Stimulated activated effector memory CD8-positive, alpha-beta T cell treated with anti-CD3 and anti-CD28 coated beads, Interleukin-12 subunit alpha, Interleukin-12 subunit beta, amount 100 ng/mL, for 72 hours (primary cell): ENCODE results near the gene GSE1.

Experiments used
- ATAC-seq: fragments of 150-1000 bp; cut with Tn5 transposase; 2 replicates; pipeline ENCODE4 v1.10.0; 2021
- DNase-seq, 2 donors: peaks; one replicate each; pipeline ENCODE4 v3.0.0; 2021 to 2022; ENCODE audit warnings: low spot score in 2 of 2
- H3K27ac Mint-ChIP-seq: one replicate; pipeline ENCODE4 v1.8.0; 2022; ENCODE audit warnings: mild to moderate bottlenecking, mixed read lengths
- H3K36me3 Mint-ChIP-seq: one replicate; pipeline ENCODE4 v1.8.0; 2022; ENCODE audit warnings: mild to moderate bottlenecking, mixed read lengths
- H3K4me1 Mint-ChIP-seq: one replicate; pipeline ENCODE4 v1.8.0; 2022; ENCODE audit warnings: mixed read lengths
- H3K4me3 Mint-ChIP-seq: one replicate; pipeline ENCODE4 v1.8.0; 2022; ENCODE audit warnings: mild to moderate bottlenecking, mixed read lengths
- H3K9me3 Mint-ChIP-seq: one replicate; pipeline ENCODE4 v1.8.0; 2022; ENCODE audit warnings: mixed read lengths

Gene GSE1

GRCh38 chr16:85644093-85644712 is 31.1 kb downstream of the GSE1 start:
- Mint-ChIP-seq H3K36me3 (peaks cover 36% of the 10 kb centered on the region), H3K9me3 (no peaks in the 10 kb centered on the region), H3K27ac (peak overlapping the region; percentile 65), H3K4me1 (peaks cover 11% of the 10 kb centered on the region), H3K4me3 (no peak overlapping the region)
- ATAC-seq = no peak
- DNase-seq = no peak

GRCh38 chr16:85645021-85645589 is 32.0 kb downstream of the GSE1 start:
- H3K27ac Mint-ChIP-seq = peak overlapping the region; percentile 20
- no peak for ATAC-seq
- no peak for DNase-seq
- H3K4me1 Mint-ChIP-seq = peaks cover 8% of the 10 kb centered on the region
- peaks cover 32% of the 10 kb centered on the region for H3K36me3 Mint-ChIP-seq
- no peak overlapping the region for H3K4me3 Mint-ChIP-seq
- no peaks in the 10 kb centered on the region for H3K9me3 Mint-ChIP-seq

GRCh38 chr16:85646358-85646907 is 33.3 kb downstream of the GSE1 start:
- Mint-ChIP-seq H3K36me3 (peaks cover 22% of the 10 kb centered on the region), H3K9me3 (no peaks in the 10 kb centered on the region), H3K27ac (no peak overlapping the region), H3K4me3 (no peak overlapping the region), H3K4me1 (peaks cover 8% of the 10 kb centered on the region)
- no peak for ATAC-seq
- DNase-seq = no peak

- peaks cover 22% of the 10 kb centered on the region for H3K36me3 Mint-ChIP-seq
- no peak overlapping the region for H3K4me3 Mint-ChIP-seq
- H3K9me3 Mint-ChIP-seq = no peaks in the 10 kb centered on the region
- H3K4me1 Mint-ChIP-seq = peaks cover 10% of the 10 kb centered on the region
- DNase-seq = no peak
- no peak for ATAC-seq
- H3K27ac Mint-ChIP-seq = no peak overlapping the region
Observed at GRCh38 chr16:85646976-85647375, 33.9 kb downstream of the GSE1 start.

DNA sequence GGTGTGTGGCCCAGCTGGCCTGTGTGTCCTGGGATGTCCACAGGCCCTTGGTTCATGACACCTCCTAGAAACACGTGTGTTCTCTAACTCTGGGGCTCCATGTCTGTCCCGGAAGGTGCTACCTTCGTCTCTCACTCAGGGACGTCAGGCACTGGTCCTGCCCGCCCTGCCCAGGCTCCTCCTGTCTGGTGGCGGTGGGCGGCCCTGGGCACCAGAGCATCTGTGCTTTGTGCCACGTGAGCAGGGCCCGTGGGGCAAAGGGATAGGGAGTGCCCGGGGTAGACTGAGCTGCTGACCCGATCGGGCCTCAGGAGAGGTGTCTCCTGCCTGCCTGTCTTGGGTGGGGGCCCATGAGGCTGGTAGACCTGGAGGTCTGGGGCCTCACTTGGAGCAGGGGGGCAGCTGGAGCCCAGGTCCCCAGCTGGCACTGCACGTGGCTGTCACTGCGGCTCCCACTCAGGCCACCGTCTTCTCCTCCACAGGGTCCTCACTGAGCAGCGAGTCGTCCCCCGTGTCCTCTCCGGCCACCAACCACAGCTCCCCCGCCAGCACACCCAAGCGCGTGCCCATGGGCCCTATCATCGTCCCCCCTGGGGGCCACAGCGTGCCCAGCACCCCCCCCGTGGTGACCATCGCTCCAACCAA is 35.1 kb downstream of the GSE1 start:
- no peak overlapping the region for H3K27ac Mint-ChIP-seq
- ATAC-seq (no peak), DNase-seq (no peak)
- H3K36me3 Mint-ChIP-seq = peaks cover 22% of the 10 kb centered on the region
- no peaks in the 10 kb centered on the region for H3K9me3 Mint-ChIP-seq
- H3K4me1 Mint-ChIP-seq = peaks cover 18% of the 10 kb centered on the region
- H3K4me3 Mint-ChIP-seq = no peak overlapping the region

DNA sequence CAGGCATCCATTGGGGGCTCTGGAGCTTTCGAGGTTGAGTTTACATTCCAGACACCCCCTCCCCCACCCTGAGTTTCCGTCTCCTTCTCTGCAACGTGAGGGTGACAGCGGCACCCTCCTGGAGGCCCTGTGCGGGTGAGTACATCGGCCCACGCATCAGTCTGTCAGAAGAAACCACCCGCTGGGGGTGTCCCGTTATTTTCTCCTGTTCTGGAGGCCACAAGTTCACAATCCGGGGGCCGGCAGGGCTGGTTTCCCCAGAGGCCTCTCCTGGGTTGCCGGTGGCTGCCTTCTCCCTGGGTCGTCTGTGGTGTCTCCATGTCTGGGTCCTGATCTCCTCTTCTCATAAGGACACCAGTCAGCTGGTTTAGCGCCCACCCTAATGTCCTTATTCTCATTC is 35.7 kb downstream of the GSE1 start:
- H3K36me3 Mint-ChIP-seq = peaks cover 22% of the 10 kb centered on the region
- peak overlapping the region; percentile 83 for H3K27ac Mint-ChIP-seq
- peaks cover 18% of the 10 kb centered on the region for H3K4me1 Mint-ChIP-seq
- DNase-seq = no peak
- no peak for ATAC-seq
- H3K4me3 Mint-ChIP-seq = no peak overlapping the region
- H3K9me3 Mint-ChIP-seq = no peaks in the 10 kb centered on the region

DNA sequence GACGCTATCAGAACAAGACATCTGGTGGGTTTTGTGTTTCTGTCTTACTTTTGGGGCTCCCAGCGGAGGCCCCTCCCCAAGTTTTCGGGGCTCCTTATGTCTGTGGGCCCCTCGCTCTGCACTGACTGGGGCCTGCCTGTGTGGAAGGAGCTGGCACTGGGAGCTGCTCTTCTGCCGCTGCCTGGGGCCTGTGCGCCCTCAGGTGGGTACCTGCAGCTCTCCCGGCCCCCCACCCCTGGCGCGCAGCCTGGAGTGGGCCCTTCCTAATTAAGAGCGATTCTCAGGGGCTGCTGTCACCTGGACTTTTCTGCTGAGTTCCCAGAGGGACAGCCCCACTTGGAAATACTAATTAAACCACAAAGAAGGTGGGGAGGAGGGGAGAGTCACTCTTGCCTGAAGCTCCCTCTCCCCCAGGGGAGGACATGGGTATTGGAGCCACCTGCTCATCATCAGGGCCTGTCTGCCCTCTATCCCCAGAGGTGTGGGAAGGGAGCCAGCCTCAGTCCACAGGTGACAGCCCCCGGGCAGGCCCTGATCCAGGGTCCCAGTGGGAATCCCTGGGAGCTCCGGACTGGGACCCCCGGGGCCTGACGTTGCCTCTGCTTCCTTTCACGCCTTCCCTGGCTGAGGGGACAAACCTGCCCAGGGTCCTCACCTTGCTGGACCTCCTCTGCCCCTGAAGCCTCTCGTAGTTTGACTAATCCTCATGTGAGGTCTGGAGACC is 36.5 kb downstream of the GSE1 start:
- peaks cover 12% of the 10 kb centered on the region for H3K4me1 Mint-ChIP-seq
- no peak for DNase-seq
- no peak overlapping the region for H3K4me3 Mint-ChIP-seq
- ATAC-seq = no peak
- peak overlapping the region; percentile 83 for H3K27ac Mint-ChIP-seq
- H3K9me3 Mint-ChIP-seq = no peaks in the 10 kb centered on the region
- peaks cover 17% of the 10 kb centered on the region for H3K36me3 Mint-ChIP-seq

DNA sequence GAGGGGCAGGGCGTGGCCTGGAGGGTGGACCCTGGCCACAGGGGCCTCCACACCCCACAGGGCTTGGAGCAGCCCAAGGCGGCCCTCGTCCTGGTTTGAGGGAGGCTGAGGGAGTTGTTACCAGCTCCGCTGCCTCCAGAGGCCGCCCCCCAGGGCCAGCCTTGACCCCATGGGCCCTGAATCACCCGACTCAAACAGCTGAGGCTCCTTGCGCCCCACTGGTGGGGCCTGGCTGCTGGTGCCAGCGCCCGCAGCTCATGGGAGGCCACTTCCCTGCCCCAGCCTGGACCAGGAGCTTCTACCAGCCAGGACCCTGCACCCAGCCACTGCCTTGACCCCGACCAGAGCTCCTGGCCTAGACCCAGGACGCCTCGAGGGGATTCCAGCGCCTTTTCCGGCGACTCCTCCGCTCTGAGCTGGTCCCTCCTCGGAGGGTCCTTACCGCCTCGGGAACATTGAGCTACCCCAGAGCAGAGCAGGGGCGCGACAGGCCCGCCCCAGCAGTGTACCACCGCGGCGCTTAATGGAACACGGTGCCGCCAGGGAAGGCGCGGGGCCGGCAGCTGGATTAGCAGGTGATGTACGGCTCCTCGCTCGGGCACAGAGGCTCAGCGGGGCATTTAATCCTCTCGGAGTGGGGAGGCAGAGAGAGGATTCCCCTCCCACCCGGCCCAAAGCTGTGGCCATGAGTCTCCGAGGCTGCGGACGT is 37.2 kb downstream of the GSE1 start:
- peaks cover 17% of the 10 kb centered on the region for H3K36me3 Mint-ChIP-seq
- H3K4me1 Mint-ChIP-seq = peaks cover 11% of the 10 kb centered on the region

GRCh38 chr16:85650844-85651628 is 37.9 kb downstream of the GSE1 start:
- ATAC-seq = no peak
- no peak for DNase-seq
- Mint-ChIP-seq H3K27ac (no peak overlapping the region), H3K9me3 (no peaks in the 10 kb centered on the region), H3K4me1 (peaks cover 11% of the 10 kb centered on the region), H3K4me3 (no peak overlapping the region), H3K36me3 (peaks cover 24% of the 10 kb centered on the region)

More for the DNA sequence above, 37.2 kb downstream of the GSE1 start:
- H3K9me3 Mint-ChIP-seq = no peaks in the 10 kb centered on the region
- H3K4me3 Mint-ChIP-seq = no peak overlapping the region
- ATAC-seq (no peak), DNase-seq (no peak)
- H3K27ac Mint-ChIP-seq = no peak overlapping the region

DNA sequence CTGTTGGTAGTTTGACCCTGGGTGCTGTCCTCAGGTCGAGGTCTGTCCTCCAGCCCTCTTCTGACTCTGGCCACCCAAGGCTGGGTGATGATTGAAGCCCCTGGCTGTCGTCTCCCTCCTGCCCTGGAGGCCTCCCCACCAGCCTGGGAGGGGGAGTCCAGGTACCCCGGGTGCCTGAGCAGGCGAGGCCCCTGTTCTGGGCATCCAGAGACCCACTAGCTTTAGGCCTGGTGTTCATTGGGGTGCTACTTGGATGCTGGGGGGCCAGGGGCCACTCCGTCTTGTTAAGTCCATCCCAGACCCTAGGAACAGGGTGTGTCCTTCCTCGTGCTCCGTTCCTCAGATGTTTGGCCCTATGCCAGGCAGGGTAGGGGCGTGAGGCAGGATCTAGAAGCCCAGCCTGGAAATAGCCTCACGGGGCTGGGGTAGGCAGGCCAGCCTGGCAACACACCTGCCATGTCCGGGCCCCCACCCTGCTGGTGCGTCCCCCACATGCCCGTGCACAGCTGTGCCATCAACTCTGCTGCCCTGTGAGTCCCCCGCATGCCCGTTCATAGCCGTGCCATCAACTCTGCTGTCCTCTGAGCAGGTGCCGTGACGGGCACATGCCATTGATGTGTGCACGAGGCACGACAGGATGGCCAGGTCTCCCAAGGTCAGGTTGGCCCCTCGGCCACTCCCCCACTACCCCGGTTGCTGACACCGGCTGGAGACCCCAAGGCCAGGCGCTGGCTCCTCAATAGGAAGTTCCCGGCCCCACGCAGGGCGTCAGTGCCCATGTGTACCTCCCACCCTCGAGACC is 38.7 kb downstream of the GSE1 start:
- Mint-ChIP-seq H3K9me3 (no peaks in the 10 kb centered on the region), H3K4me3 (no peak overlapping the region), H3K4me1 (peaks cover 11% of the 10 kb centered on the region), H3K36me3 (peaks cover 32% of the 10 kb centered on the region), H3K27ac (peak overlapping the region; percentile 29)
- DNase-seq (no peak), ATAC-seq (peak; percentile 9)

GRCh38 chr16:85652431-85653221 is 39.5 kb downstream of the GSE1 start:
- no peak for DNase-seq
- peaks cover 40% of the 10 kb centered on the region for H3K36me3 Mint-ChIP-seq
- H3K27ac Mint-ChIP-seq = peak overlapping the region; percentile 29
- no peaks in the 10 kb centered on the region for H3K9me3 Mint-ChIP-seq
- ATAC-seq = peak; percentile 48
- H3K4me3 Mint-ChIP-seq = no peak overlapping the region
- H3K4me1 Mint-ChIP-seq = peaks cover 11% of the 10 kb centered on the region

- peaks cover 45% of the 10 kb centered on the region for H3K36me3 Mint-ChIP-seq
- H3K4me1 Mint-ChIP-seq = peaks cover 11% of the 10 kb centered on the region
- no peak for ATAC-seq
- no peak overlapping the region for H3K4me3 Mint-ChIP-seq
- H3K27ac Mint-ChIP-seq = peak overlapping the region; percentile 12
- no peaks in the 10 kb centered on the region for H3K9me3 Mint-ChIP-seq
- DNase-seq = no peak
Observed at GRCh38 chr16:85653290-85653891, 40.3 kb downstream of the GSE1 start.
